AG09309 (cell line): ENCODE results near the gene AASDH.

Experiments
- DNase-seq: peaks from one replicate; pipeline ENCODE4 v3.0.0-alpha.2; 2010; ENCODE audit warnings: low read depth
- H3K4me3 ChIP-seq: 2 replicates; pipeline ENCODE4 v1.5.1; 2011; ENCODE audit warnings: mild to moderate bottlenecking, low read depth, low read length, moderate library complexity; ENCODE audit not compliant: control insufficient read depth
- TF ChIP-seq, protein P1 (sequence below): IDR thresholded peaks from 2 replicates; pipeline ENCODE4 v1.5.1; 2011; ENCODE audit warnings: mild to moderate bottlenecking, low read depth, low read length, inconsistent platforms; ENCODE audit not compliant: insufficient read depth, control insufficient read depth; ENCODE audit errors: missing control alignments

Gene AASDH

DNA sequence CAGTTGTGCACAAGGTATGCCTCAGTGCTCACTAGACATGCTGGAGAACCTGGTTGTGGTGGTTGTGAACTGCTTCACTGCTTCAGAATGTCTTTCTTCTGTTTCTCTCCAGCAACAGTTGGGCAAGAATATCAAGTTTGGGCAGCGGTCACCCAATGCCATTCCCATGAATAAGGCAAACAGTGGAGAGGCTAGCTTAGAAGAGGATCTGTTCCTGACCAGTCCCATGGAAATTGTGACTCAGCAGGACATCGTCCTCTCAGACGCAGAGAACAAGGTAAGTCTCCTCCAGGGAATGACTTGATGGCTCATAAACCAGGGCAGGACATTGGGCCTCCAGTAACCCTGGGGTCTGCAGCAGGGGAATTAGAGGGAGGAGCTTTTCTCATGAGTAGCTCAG lies 79.9 kb downstream of the AASDH start:
- DNase-seq = no peak
- TF ChIP-seq, protein P1, sequence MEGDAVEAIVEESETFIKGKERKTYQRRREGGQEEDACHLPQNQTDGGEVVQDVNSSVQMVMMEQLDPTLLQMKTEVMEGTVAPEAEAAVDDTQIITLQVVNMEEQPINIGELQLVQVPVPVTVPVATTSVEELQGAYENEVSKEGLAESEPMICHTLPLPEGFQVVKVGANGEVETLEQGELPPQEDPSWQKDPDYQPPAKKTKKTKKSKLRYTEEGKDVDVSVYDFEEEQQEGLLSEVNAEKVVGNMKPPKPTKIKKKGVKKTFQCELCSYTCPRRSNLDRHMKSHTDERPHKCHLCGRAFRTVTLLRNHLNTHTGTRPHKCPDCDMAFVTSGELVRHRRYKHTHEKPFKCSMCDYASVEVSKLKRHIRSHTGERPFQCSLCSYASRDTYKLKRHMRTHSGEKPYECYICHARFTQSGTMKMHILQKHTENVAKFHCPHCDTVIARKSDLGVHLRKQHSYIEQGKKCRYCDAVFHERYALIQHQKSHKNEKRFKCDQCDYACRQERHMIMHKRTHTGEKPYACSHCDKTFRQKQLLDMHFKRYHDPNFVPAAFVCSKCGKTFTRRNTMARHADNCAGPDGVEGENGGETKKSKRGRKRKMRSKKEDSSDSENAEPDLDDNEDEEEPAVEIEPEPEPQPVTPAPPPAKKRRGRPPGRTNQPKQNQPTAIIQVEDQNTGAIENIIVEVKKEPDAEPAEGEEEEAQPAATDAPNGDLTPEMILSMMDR = no peak
- no peak overlapping the region for H3K4me3 ChIP-seq

DNA sequence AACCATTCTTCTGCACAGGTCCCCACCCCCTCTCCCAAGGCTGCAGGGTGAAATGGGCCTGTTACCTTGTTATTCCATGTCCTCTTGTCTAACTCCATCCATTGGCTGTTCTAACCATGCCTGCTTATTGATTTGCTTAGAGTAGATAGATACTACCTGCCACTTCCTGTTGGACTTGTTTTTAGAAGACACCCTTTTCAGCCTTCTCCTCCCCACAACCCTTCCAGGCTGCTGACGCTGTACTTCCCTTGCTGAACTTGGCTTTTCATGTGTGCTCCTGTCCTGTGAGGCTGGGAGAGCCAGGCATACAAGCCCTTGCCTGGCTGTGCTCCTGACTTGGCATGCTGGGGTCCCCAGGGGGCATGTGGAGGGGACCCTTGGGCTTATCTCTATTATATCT lies 81.9 kb downstream of the AASDH start:
- TF ChIP-seq, protein P1 = no peak
- no peak overlapping the region for H3K4me3 ChIP-seq
- DNase-seq = no peak

DNA sequence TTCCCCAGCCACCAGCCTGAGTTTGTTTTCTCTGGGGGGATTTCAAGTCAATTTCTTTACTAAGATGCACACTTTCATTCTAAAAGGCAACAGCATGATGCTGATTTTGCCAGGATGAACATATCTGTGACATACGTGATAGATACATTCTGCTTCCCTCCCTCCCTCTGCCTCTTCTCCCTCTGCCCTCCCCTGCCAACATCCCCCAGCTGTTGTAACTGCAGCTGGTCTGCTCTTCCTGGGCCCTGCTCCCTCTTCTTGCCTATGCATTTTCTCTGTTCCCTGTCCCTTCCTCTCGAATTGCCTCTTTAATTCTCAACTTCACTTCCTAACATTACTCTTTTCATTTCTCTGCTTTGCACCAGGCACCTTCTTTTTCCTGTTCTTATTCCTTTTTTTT lies 83.4 kb downstream of the AASDH start:
- TF ChIP-seq, protein P1 = no peak
- H3K4me3 ChIP-seq = no peak overlapping the region
- DNase-seq = no peak

DNA sequence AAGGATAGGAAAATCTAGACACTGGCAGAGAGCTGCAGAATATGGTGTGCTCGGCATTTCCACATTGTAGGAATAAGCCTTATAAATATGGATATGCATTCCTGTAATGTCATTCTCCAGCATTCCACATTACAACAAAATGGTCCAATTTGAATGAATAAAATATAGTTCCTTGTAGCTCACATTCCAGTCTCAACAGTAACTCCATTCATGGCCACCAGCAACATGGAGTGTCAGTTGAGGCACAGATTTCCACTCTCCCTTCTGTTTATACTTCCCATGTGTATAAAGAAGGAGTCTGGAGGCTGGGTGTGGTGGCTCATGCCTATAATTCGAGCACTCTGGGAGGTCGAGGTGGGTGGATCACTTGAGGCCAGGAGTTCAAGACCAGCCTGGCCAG lies 84.5 kb downstream of the AASDH start:
- TF ChIP-seq, protein P1 = no peak
- H3K4me3 ChIP-seq = no peak overlapping the region
- DNase-seq = no peak

DNA sequence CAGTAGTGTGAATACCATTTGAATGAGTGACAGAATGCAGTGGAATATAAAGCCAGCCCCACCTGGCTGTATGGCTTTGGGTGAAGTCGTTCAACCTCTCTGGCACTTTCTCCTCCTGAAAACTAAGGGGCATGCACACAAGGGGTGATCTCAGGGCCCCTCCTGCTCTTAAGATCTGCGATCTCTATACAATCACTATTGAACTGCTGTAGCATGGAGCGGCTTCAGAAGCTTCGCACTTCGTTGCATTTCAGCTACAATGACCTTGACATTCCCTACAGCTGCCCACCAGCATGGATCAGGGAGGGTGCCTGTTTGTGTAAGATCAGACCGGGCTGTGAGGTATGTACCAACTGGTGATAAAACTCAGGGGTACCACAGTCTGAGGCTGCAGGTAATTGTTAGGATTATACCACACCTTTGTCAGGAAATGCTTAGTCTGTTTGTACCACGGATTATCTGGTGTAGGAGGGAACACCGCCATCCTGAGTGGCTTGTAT lies 85.2 kb downstream of the AASDH start:
- no peak for DNase-seq
- H3K4me3 ChIP-seq = no peak overlapping the region
- TF ChIP-seq, protein P1 = no peak

DNA sequence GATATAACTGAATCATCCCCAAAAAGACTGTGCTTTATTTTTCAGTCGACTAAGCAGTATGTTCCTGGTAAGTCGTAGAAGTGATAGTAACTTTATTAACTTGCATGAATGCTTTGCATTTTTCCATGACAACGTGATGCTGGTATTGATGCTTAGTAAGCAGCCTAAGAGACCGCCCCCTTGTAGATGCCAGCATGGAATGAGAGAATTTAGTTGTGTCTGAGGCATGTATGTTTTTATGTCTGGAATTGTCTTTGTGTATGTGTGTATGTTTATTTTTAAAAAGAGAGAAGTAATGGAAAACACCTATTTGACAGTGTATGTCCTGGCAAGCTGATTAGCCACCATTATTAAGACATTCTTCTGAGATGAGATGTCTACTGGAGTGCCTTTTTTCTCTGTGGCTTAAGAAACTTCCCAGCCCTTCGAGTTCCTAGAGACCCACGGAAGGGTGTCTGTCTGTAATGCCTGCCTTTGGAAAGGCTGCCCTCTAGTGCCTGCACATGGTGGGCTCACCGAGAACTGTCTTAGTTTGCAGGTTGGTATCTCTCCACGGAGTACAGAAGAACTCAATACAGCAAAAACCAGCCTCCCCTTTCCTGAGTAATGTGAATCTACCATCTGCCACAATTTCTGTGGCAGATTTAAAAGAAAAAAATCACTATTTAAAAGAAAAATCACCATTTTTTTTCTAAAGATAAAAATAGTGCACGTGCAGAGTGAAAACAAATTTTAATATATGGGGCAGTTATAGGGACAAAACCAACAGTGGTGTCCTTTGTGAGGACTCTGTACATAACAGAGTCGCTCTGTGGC lies 85.9 kb downstream of the AASDH start:
- DNase-seq = peak; percentile 71
- no peak overlapping the region for H3K4me3 ChIP-seq
- TF ChIP-seq, protein P1 = peak; percentile 93

DNA sequence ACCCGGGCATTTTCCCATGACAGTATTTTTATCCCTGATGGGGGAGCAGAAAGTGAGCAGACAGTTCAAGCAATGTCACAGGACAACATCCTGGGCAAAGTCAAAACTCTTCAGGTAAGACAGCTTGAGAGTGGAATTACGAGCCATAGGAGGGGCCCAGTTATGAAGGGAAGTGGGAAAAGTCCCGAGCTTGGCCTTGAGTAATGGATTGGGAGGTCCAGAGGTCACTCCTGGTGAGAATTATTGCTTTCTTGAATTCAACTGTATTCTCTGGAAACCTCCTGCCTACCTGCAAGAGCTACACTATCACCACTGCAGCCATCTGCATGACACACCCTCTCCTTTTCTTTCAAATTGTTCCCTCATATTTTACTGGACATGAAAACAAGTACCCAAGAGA lies 89.1 kb downstream of the AASDH start:
- TF ChIP-seq, protein P1 = no peak
- no peak for DNase-seq
- no peak overlapping the region for H3K4me3 ChIP-seq
